Hepatocyte (in vitro differentiated cells): ENCODE data around the gene SMIM13.

ENCODE experiments used
- CTCF ChIP-seq: fragments of 200-600 bp; sonication (generic); IDR thresholded peaks from 2 replicates; pipeline ENCODE4 v1.5.1; 2016; ENCODE audit warnings: antibody characterized with exemption, mild to moderate bottlenecking; ENCODE audit not compliant: poor library complexity
- EZH2 ChIP-seq: fragments of 200-600 bp; sonication (generic); IDR thresholded peaks from 2 replicates; pipeline ENCODE4 v1.6.1; 2016; ENCODE audit warnings: antibody characterized with exemption, mild to moderate bottlenecking, borderline replicate concordance

GRCh38 chr6:11062083-11062482 is 31.6 kb upstream of the SMIM13 start:
- TF ChIP-seq CTCF (no peak), EZH2 (no peak)
